Measurements from ENCODE around the gene PPM1A.

The PPM1A gene

DNA sequence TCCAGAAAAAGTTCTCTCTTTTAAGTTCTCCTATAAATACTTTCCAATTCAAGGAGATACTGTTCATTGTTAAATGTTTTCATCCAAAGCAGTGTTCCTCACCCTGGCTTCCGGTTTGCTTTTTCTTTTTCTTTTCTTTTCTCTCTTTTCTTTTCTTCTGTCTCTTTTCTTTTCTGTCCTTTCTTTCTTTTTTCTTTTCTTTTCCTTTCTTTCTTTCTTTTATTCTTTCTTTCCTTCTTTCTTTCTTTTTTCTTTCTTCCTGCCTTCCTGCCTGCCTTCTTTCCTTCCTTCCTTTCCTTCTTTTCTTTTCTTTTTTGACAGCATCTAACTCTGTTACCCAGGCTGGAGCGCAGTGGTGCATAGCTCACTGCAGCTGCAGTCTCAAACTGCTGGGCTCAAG is 75.8 kb downstream of the PPM1A start:
- TF ChIP-seq, protein P1, sequence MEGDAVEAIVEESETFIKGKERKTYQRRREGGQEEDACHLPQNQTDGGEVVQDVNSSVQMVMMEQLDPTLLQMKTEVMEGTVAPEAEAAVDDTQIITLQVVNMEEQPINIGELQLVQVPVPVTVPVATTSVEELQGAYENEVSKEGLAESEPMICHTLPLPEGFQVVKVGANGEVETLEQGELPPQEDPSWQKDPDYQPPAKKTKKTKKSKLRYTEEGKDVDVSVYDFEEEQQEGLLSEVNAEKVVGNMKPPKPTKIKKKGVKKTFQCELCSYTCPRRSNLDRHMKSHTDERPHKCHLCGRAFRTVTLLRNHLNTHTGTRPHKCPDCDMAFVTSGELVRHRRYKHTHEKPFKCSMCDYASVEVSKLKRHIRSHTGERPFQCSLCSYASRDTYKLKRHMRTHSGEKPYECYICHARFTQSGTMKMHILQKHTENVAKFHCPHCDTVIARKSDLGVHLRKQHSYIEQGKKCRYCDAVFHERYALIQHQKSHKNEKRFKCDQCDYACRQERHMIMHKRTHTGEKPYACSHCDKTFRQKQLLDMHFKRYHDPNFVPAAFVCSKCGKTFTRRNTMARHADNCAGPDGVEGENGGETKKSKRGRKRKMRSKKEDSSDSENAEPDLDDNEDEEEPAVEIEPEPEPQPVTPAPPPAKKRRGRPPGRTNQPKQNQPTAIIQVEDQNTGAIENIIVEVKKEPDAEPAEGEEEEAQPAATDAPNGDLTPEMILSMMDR (IDR thresholded peaks at IDR 0.05; ENCODE audit: control insufficient read depth, insufficient read depth, low read depth, low read length, missing control alignments): no peak
- H3K4me3 ChIP-seq (ENCODE audit: control insufficient read depth, low read depth, low read length): no peak overlapping the region
- DNase-seq (ENCODE audit: low read depth): no peak

GRCh38 chr14:60326274-60326673 is 77.3 kb downstream of the PPM1A start:
- no peak for DNase-seq (ENCODE audit: low read depth)
- H3K4me3 ChIP-seq (ENCODE audit: control insufficient read depth, low read depth, low read length): no peak overlapping the region
- TF ChIP-seq, protein P1 (IDR thresholded peaks at IDR 0.05; ENCODE audit: control insufficient read depth, insufficient read depth, low read depth, low read length, missing control alignments): no peak

DNA sequence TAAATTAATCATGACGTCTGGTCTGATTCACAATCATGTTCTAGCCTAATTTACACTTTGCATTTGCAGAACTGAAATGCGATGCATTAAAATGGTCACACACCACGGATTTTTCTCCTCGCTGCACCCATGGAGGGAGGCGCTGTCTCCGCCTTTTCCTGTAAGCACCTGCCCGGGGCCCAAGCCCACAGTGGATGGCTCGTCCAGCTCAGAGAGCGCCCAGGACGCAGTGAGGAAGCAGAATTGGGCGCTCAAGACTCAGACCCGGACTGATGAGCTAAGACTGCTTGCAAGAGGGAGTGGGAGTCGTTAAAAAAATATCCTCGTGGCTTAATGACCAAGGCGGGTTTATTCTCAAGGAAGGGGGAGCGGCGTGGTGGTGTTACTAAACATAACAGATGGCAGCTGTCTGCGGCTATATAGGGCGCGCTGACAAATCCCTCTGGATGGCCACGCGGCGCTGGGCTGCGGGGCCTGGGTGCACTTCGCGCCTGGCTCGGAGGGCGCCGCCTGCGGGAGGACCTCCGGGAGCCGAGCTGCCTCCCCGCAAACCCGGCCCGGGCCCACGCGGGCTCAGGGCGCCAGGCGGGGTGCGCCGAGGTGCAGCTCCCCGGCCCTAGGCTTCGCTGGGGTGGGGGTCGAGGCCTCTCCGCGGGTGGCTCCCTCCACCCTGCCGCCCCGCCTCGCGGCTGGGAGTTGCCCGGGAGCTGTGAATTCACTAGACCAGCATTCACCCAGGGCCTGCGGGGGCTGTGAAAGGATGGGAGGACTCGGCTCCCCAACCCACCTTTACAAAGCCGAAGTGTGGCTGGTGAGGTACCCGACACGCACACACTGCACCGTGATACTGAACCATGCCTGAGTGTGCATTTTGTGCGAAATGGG is 78.7 kb downstream of the PPM1A start:
- no peak overlapping the region for H3K4me3 ChIP-seq (ENCODE audit: control insufficient read depth, low read depth, low read length)
- TF ChIP-seq, protein P1 (IDR thresholded peaks at IDR 0.05; ENCODE audit: control insufficient read depth, insufficient read depth, low read depth, low read length, missing control alignments): no peak
- no peak for DNase-seq (ENCODE audit: low read depth)

DNA sequence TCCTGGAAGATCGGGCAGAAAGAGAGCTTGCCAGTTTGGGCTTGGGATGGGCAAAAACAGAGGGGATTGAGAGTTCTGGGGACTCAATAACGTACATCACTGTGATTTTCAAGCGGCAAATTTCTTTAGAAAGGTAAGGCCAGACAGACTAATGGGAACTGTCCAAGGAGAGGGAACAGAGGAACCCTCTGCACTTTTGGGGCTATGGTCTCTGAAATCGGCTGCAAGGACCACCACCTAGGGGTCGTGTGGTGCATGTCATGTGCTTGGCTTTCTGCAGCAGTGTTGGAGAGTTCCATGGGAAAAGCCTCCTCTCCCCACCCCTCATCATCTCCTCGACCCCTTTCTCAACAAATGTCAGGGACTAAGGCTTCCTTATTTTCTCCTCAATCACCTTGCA is 79.6 kb downstream of the PPM1A start:
- H3K4me3 ChIP-seq (ENCODE audit: control insufficient read depth, low read depth, low read length): no peak overlapping the region
- DNase-seq (ENCODE audit: low read depth): no peak
- TF ChIP-seq, protein P1 (IDR thresholded peaks at IDR 0.05; ENCODE audit: control insufficient read depth, insufficient read depth, low read depth, low read length, missing control alignments): no peak

DNA sequence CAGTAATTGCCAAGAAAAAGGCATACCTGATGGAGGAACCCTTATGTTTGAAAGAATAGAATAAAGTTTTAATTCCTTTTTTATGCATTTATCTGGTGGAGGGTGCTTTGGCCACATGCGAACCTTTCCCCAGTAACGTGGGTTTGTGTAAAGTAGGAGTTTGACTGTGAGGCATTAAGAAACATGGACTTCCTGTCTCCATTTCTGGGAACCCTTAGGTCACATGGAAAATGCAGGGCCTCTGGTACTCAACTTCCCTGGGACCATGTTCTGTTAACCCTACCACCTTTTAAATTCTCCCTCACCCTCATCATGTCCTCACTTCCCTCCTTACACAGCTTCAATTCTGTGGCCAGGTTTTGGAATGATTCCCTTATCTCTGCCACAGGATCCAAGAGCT is 80.3 kb downstream of the PPM1A start:
- DNase-seq (ENCODE audit: low read depth): no peak
- TF ChIP-seq, protein P1 (IDR thresholded peaks at IDR 0.05; ENCODE audit: control insufficient read depth, insufficient read depth, low read depth, low read length, missing control alignments): no peak
- H3K4me3 ChIP-seq (ENCODE audit: control insufficient read depth, low read depth, low read length): no peak overlapping the region

- peak overlapping the region; percentile 27 for H3K4me3 ChIP-seq (ENCODE audit: control insufficient read depth, low read depth, low read length)
- DNase-seq (ENCODE audit: low read depth): no peak
- TF ChIP-seq, protein P1 (IDR thresholded peaks at IDR 0.05; ENCODE audit: control insufficient read depth, insufficient read depth, low read depth, low read length, missing control alignments): peak; percentile 71
Observed at GRCh38 chr14:60331201-60332045, 82.4 kb downstream of the PPM1A start.
